ENCODE measurements around the gene RBFOX2.

GRCh38 chr22:35758394-35758793 is 270.2 kb downstream of the RBFOX2 start:
- TF ChIP-seq CTCF (IDR thresholded peaks at IDR 0.05): no peak
- TF ChIP-seq POLR2A (IDR thresholded peaks at IDR 0.05): no peak

All from Peyer's patch (tissue), 4 donors.